Ascending aorta (tissue), 2 donors: ENCODE results near the gene SEPTIN10. TPM values are rescaled to one million over a fixed set of nuclear protein-coding genes. Genes with fewer than 3 reads are reported as not detected.
A peak's percentile ranks its signal among the peaks of the same experiment; 100 is the strongest.

Source experiments
- DNase-seq, 2 donors: peaks; one replicate each; pipeline ENCODE4 v3.0.0-alpha.2; 2019; ENCODE audit warnings: low spot score in 2 of 2
- H3K27ac ChIP-seq, 2 donors: fragments of 200-600 bp; sonication (generic); one replicate each; pipeline ENCODE4 v1.5.1; 2016 to 2017; ENCODE audit warnings: mild to moderate bottlenecking in 1 of 2
- H3K27me3 ChIP-seq: fragments of 200-600 bp; sonication (generic); one replicate; pipeline ENCODE4 v1.5.1; 2017
- H3K36me3 ChIP-seq, 2 donors: fragments of 200-600 bp; sonication (generic); one replicate each; pipeline ENCODE4 v1.5.1; 2016
- H3K4me1 ChIP-seq, 2 donors: fragments of 200-600 bp; sonication (generic); one replicate each; pipeline ENCODE4 v1.5.1; 2016 to 2017; ENCODE audit warnings: mild to moderate bottlenecking in 1 of 2
- H3K4me3 ChIP-seq, 2 donors: fragments of 200-600 bp; sonication (generic); one replicate each; pipeline ENCODE4 v1.5.1; 2016 to 2017; ENCODE audit warnings: mild to moderate bottlenecking in 1 of 2
- H3K9me3 ChIP-seq, 2 donors: fragments of 200-600 bp; sonication (generic); one replicate each; pipeline ENCODE4 v1.5.1; 2016
- intact Hi-C: fragments of 100-400 bp; cut with DNase I; formaldehyde crosslinking; loops from one replicate; pipeline ENCODE4 v1.15.1; 2023
- total RNA-seq: library from RNA; depleted of rRNA; stranded (reverse); fragments of >200 nt; gene quantifications from one replicate; pipeline ENCODE4 v1.1.0, GENCODE V29; 2016
- TF ChIP-seq, protein P1 (sequence below), 3 experiments: fragments of 200-600 bp in 2 of 3; fragments of 450-650 bp in 1 of 3; sonication (generic) in 2 of 3; IDR thresholded peaks; one replicate each; pipeline ENCODE4 v1.5.1; 2016 to 2019; ENCODE audit warnings: antibody characterized with exemption in 3 of 3, mild to moderate bottlenecking in 1 of 3, moderate library complexity in 1 of 3

Gene SEPTIN10
- total RNA-seq, 1 donor from 2014 or later = 59.0 TPM

DNA sequence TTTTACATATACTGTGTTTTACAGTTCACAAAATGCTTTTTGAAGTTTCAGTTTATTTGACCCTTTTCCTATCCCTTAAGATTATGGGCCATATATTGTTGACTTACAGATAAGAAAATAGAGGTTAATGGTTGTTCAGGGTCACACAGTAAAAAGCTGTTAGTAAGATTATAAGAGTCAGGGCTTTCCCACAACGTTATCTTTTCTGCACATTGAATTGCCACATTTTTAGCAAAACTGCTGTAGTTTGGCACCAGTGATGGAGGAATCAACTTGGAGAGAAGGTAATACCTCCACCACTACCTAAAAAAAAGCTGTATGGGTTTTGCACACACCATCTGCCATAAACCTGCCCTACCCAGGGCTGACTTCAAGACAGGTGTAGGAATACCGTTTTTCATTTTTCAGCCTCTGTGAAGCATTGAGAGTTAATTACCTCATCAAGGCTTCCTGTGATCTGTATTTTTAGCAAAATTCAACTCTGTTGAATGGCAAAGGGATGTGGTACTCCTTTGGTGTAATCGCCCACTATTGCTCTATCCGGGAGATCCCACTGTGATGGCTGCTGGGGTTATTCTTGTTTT lies 5.4 kb upstream of the SEPTIN10 start:
- H3K36me3 ChIP-seq = peaks cover 0 to 5% of the 10 kb centered on the region in 2 donors
- intact Hi-C loops = loop anchor here (10.0 kb wide), 1 partner anchor 454 kb away; no protein-coding TSS in a partner anchor
- TF ChIP-seq, protein P1, sequence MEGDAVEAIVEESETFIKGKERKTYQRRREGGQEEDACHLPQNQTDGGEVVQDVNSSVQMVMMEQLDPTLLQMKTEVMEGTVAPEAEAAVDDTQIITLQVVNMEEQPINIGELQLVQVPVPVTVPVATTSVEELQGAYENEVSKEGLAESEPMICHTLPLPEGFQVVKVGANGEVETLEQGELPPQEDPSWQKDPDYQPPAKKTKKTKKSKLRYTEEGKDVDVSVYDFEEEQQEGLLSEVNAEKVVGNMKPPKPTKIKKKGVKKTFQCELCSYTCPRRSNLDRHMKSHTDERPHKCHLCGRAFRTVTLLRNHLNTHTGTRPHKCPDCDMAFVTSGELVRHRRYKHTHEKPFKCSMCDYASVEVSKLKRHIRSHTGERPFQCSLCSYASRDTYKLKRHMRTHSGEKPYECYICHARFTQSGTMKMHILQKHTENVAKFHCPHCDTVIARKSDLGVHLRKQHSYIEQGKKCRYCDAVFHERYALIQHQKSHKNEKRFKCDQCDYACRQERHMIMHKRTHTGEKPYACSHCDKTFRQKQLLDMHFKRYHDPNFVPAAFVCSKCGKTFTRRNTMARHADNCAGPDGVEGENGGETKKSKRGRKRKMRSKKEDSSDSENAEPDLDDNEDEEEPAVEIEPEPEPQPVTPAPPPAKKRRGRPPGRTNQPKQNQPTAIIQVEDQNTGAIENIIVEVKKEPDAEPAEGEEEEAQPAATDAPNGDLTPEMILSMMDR (IDR thresholded peaks at IDR 0.05) = no peak
- DNase-seq = no peak
- no peaks in the 10 kb centered on the region for H3K27me3 ChIP-seq
- H3K4me1 ChIP-seq = peaks cover 9 to 16% of the 10 kb centered on the region in 2 donors
- H3K4me3 ChIP-seq = no peak overlapping the region
- H3K9me3 ChIP-seq = no peaks in the 10 kb centered on the region
- no peak overlapping the region for H3K27ac ChIP-seq

DNA sequence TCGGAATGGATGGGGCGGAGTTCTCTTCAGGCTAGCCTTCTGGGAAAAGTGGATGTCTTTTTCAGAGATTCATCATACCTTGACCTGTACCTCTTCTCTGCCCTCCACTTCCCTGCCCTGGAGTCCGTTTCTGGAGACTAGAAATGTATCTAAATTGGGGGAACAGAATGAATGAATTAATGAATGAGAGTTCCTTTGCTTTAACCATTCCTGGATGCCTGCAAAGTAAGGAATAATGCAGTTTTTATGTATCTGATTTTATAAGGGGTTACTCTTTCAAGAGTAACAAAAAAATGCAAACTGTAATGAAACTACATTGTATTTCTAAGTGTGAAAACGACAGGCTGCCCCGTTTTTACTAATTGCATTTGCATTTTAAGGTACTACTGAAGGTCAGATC lies 2.4 kb upstream of the SEPTIN10 start:
- no peak for DNase-seq
- no peaks in the 10 kb centered on the region for H3K9me3 ChIP-seq
- intact Hi-C loops = loop anchor here (10.0 kb wide), 1 partner anchor 451 kb away; no protein-coding TSS in a partner anchor
- no peaks in the 10 kb centered on the region for H3K27me3 ChIP-seq
- peaks cover 0 to 5% of the 10 kb centered on the region in 2 donors for H3K36me3 ChIP-seq
- H3K27ac ChIP-seq = no peak overlapping the region
- peaks cover 9 to 21% of the 10 kb centered on the region in 2 donors for H3K4me1 ChIP-seq
- H3K4me3 ChIP-seq = peak overlapping the region in 1 of 2 donors; percentile 93
- TF ChIP-seq, protein P1 (IDR thresholded peaks at IDR 0.05) = no peak

DNA sequence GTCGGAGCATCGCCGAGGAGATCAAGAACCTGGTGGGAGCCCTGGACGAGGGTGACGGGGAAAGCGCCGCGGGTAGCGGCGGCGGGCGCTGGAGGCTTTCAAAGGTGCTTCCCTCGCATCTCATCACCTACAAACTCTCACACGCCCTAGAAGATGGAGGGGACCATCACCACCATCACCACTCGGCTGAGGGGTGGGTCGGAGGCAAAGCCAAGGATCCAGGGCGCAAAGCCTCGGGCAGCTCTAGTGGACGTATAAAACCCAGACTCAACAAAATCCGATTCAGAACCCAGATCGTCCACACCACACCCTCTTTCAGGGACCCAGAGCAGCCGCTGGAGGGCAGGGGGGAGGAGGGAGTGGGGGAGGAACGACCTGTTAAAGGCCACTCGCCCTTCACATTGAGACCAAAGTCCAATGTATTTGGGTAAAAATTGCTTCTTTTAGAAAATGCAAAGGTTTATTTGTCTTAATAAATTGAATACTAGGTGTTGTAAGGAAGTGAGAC lies 1.9 kb upstream of the SEPTIN10 start:
- intact Hi-C loops = loop anchor here (2.0 to 10.0 kb wide), 2 partner anchors 75 to 451 kb away; no protein-coding TSS in a partner anchor
- TF ChIP-seq, protein P1 (IDR thresholded peaks at IDR 0.05) = no peak
- Histone ChIP-seq H3K4me3 (peak overlapping the region; percentile 72 to 93), H3K36me3 (peaks cover 0 to 5% of the 10 kb centered on the region in 2 donors), H3K4me1 (peaks cover 9 to 21% of the 10 kb centered on the region in 2 donors), H3K9me3 (no peaks in the 10 kb centered on the region), H3K27me3 (no peaks in the 10 kb centered on the region), H3K27ac (peak overlapping the region in 1 of 2 donors; percentile 93)
- DNase-seq = no peak

DNA sequence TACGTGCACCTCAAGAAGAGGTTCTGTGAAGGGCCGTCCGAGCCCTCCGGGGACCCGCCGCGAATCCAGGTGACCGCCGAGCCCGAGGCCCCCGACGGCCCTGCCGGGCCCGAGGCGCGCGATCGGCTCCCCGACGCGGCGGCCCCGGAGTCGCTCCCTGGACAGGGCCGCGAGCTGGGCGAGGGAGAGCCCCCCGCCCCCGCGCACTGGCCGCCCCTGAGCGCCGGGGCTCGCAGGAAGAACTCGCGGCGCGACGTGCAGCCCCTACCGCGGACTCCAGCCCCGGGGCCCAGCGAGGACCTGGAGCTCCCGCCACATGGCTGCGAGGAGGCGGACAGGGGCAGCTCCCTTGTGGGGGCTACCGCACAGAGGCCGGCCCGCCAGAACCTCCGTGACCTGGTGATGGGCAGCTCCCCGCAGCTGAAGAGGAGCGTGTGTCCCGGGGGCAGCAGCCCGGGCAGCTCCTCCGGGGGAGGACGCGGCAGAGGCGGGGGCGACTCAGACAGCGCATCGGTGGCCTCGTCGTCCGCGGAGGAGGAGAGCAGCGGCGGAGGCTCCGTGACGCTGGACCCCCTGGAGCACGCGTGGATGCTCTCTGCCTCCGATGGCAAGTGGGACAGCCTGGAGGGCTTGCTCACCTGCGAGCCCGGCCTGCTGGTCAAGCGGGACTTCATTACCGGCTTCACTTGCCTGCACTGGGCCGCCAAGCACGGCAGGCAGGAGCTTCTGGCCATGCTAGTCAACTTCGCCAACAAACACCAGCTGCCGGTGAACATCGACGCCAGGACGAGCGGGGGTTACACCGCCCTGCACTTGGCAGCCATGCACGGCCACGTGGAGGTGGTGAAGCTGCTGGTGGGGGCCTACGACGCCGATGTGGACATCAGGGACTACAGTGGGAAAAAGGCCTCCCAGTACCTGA lies 1.2 kb upstream of the SEPTIN10 start:
- DNase-seq = peak in 1 of 2 donors; percentile 67
- intact Hi-C loops = loop anchor here (1.0 to 10.0 kb wide), 4 partner anchors 32 to 450 kb away; no protein-coding TSS in a partner anchor
- Histone ChIP-seq H3K9me3 (no peaks in the 10 kb centered on the region), H3K27me3 (no peaks in the 10 kb centered on the region), H3K36me3 (peaks cover 0 to 5% of the 10 kb centered on the region in 2 donors), H3K27ac (peak overlapping the region; percentile 93 to 99), H3K4me3 (peak overlapping the region; percentile 72 to 93), H3K4me1 (peaks cover 9 to 22% of the 10 kb centered on the region in 2 donors)
- TF ChIP-seq, protein P1 (IDR thresholded peaks at IDR 0.05) = no peak

DNA sequence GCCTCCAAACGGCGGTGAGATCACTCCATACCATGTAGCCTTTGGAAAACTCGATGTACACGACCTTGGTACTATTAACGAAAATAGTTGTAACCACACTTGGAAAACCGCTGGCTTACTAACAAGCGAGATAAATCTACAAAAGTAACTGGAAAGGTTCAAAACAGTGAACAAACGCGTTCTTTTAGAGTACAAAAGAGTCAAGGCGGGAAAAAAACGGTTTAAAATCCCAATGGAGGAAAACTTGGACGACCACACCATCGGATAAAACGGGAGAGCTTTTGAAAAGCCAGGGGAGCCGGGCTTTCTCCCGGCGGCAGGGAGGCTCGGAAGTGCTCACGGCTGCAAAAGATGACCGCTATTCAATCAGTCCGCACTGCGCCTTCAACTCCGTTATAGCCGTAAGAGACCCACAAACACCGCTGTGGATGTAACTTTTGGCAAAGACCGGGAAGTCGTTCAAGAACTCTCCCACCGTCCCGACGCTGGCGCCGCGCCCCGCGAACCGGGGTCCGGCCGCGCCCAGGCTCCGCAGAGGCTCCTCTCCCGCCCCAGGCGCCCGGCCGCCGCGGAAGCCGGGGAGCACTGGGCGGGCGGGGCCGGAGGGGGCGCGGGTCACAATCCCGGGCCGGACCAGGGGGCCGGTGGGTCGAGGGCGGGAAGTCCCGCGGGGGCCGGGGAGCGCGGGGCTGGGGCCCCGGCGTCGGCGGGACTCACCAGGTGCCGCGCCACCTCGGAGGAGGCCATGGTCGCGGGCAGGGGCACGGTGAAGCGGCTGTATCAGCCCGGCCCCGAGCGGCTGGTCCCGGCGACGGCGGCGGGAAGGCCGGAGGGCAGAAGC lies 465 bp downstream of the SEPTIN10 start:
- no peaks in the 10 kb centered on the region for H3K9me3 ChIP-seq
- no peaks in the 10 kb centered on the region for H3K27me3 ChIP-seq
- H3K4me1 ChIP-seq = peaks cover 9 to 32% of the 10 kb centered on the region in 2 donors
- TF ChIP-seq, protein P1 (IDR thresholded peaks at IDR 0.05) = no peak
- H3K36me3 ChIP-seq = no peaks in the 10 kb centered on the region
- peak overlapping the region; percentile 72 to 93 for H3K4me3 ChIP-seq
- intact Hi-C loops = loop anchor here (2.0 to 10.0 kb wide), 3 partner anchors 66 to 448 kb away; no protein-coding TSS in a partner anchor
- peak in 1 of 2 donors; percentile 78 for DNase-seq
- H3K27ac ChIP-seq = peak overlapping the region; percentile 93 to 99
